GM21786 (cell line): Measurements from ENCODE around the gene CACNA1S.
A peak's percentile ranks its signal among the peaks of the same experiment; 100 is the strongest.

Experiments used
- ATAC-seq: cut with Tn5 transposase; IDR thresholded peaks from one replicate; pipeline ENCODE4 v1.9.1; 2021; ENCODE audit not compliant: unreplicated experiment

CACNA1S gene

GRCh38 chr1:201096041-201096461 lies 16.2 kb downstream of the CACNA1S start:
- peak; percentile 52 for ATAC-seq

DNA sequence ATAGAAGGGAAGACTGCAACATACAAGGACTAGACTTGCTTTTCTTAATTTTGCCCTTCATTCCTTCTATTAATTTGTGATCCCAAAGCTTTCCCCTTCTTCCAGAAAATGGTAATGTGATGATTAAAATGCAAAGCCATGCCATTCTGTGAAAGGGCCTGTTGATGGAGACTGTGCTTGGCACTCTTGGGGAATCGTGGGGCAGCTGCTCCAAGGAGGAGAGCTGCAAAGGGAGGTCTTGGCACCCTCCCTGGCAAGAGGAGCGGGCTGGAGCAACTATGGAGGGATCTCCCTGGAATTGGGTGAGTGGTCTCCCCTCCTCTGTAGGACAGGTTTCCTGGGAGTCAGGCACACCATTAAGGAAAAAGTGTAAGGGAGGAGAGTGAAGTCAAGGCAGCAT lies 16.6 kb downstream of the CACNA1S start:
- ATAC-seq = no peak

DNA sequence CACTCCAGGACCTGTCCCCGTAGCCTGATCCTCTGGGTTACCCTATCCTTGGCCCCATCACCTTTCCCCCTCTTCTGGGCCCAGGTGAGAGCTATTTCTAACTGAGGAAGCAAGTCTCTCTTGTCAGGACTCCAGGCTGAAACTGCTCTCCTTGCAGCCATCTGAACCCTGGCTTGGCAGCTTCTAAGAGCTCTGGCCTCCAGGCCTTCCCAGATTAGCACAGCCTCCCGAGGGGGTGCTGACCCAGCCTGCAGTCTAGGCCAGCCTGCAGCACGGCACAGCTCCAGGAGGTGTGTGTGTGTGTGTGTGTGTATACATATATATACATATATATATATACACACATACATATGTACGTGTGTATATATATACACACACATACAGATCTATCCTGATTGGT lies 17.4 kb downstream of the CACNA1S start:
- no peak for ATAC-seq

- no peak for ATAC-seq
Observed at GRCh38 chr1:201093962-201094361, 18.3 kb downstream of the CACNA1S start.

DNA sequence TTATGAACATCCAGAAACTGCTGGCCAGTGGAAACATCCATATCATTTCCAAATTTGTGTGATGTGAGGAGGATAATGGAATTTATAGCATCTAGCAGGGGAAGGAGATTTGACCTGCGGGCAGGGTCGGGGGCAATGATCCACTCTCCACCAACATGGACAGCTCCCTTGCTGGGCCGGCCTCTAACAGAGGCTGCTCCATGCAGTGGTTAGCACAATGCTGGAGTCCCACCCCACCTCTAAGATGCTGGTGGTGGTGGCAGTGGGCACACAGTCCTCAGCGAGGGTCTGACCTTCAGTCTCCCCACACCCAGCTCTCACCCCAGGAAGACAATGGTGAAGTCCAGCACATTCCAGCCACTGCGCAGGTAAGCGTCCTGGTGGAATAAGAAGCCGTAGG lies 18.7 kb downstream of the CACNA1S start:
- no peak for ATAC-seq

- ATAC-seq = no peak
Observed at GRCh38 chr1:201092738-201093137, 19.5 kb downstream of the CACNA1S start.

GRCh38 chr1:201091256-201091655 lies 21.0 kb downstream of the CACNA1S start:
- no peak for ATAC-seq

DNA sequence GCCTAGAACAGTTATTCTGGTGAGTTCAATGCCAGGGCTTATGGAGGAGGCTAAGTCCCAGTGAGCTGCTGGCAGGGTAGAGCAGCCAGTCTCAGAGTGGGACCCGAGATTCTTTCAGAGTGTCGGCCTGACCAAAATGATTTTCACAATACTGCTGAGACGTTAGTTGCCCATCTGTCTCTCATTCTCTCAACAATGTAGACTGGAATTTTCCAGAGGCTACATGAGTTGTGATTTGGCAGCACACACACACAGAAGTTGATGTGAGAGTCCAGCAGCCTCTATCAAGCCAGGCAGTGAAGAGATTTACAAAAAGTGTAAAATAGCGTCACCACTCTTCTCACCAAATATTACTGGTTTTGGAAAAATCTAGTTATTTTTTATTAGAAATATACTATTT lies 21.7 kb downstream of the CACNA1S start:
- ATAC-seq = no peak

DNA sequence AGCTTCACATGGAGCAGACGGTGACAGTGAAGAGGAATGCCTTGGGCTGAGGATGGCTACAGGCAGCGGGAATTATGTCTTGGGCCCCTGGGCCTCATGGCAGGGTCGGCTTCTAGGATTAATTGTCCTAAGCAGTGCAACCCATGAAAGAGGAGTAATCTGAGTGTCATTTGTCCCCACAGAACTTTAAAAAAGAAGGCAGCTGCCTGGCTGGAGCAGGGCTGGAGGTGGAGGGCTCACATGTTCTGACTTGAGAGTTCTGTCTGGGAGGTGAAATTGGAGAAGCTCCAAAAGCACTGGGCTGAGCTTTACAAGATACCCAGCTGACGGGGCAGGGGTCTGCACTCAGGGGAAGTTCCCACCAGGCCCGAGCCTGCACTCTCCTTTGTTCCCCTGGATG lies 22.6 kb downstream of the CACNA1S start:
- ATAC-seq = no peak

DNA sequence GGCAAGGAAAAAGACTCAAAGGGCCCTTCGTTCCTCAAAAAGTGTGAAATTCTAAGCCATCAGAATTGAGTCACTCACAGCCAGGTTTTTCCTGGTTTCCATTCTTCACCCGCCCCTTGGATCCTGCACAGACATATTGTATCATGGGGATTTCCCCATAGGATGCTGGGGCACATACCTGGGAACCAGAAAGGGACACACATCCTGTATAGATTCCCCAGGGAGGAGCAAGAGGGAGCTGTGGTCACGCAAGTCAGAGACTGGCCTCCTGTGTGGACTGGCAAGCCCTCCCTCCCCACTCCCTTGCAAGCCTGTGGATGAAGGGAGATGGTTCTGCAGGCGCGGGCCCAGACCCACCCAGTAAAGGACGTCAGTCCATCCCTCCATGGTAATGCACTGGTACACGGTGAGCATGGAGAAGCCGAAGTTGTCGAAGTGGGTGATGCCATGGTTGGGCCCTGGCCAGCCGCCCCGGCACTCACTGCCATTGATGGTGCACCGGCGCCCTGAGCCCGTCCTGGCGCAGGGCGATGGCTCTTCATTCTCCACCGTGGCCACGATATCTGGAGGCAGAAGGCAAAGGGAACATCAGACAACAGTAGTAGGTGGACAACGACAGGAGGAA lies 23.2 kb downstream of the CACNA1S start:
- no peak for ATAC-seq

- no peak for ATAC-seq
Observed at GRCh38 chr1:201088395-201088794, 23.8 kb downstream of the CACNA1S start.

GRCh38 chr1:201085902-201086735 lies 26.1 kb downstream of the CACNA1S start:
- no peak for ATAC-seq

- ATAC-seq = no peak
Observed at GRCh38 chr1:201084295-201084694, 27.9 kb downstream of the CACNA1S start.

- ATAC-seq = no peak
Observed at GRCh38 chr1:201083741-201084140, 28.5 kb downstream of the CACNA1S start.

- no peak for ATAC-seq
Observed at GRCh38 chr1:201080135-201080534, 32.1 kb downstream of the CACNA1S start.

- no peak for ATAC-seq
Observed at GRCh38 chr1:201077736-201078135, 34.5 kb downstream of the CACNA1S start.

- ATAC-seq = no peak
Observed at GRCh38 chr1:201077116-201077515, 35.1 kb downstream of the CACNA1S start.

DNA sequence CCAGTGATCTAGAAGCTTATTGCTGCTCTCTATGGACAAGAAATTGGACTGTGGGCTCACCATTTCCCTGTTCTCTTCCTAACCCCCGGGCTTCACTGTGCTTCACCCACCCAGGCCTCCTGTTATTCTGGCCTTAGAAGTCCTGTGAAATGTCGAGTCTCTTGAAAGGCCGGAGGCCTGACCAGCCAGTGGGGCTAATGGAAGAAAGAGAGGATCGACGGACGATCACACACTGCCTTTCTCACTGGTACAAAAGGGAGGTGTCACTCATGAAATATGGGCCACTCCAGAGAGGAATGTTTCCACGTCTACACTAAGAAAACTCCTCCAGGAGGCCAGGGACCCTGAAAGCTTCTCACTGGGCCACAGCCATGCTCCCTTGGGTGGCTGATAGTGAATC lies 36.1 kb downstream of the CACNA1S start:
- ATAC-seq = no peak

DNA sequence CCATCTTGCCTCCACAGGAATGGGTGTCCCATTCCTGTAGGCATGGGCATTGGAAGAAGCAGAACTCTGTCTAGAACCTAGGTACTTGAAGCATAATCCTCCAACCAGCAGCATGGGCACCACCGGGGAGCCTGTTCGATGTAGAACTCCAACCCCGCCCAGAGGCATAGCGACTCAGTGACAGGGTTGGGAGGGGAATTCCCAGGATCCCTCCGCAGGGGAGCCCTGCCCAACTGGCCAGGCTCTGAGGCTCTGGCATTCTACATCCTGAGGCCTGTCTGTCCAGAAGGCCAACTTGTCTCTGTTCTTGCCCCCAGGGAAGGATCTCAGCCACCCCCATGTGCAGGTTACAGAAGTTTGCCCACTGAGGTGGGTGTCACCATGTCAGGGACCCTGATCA lies 38.2 kb downstream of the CACNA1S start:
- no peak for ATAC-seq

GRCh38 chr1:201072922-201073321 lies 39.3 kb downstream of the CACNA1S start:
- ATAC-seq = no peak

- ATAC-seq = no peak
Observed at GRCh38 chr1:201072149-201072548, 40.1 kb downstream of the CACNA1S start.

GRCh38 chr1:201069636-201070035 lies 42.6 kb downstream of the CACNA1S start:
- no peak for ATAC-seq

- no peak for ATAC-seq
Observed at GRCh38 chr1:201068976-201069375, 43.2 kb downstream of the CACNA1S start.
